Measurements from ENCODE around the gene OR1I1. TPM values are rescaled to one million over a fixed set of nuclear protein-coding genes. Genes with fewer than 3 reads are reported as not detected.

OR1I1 gene
- polyA plus RNA-seq, 4 donors = not detected

DNA sequence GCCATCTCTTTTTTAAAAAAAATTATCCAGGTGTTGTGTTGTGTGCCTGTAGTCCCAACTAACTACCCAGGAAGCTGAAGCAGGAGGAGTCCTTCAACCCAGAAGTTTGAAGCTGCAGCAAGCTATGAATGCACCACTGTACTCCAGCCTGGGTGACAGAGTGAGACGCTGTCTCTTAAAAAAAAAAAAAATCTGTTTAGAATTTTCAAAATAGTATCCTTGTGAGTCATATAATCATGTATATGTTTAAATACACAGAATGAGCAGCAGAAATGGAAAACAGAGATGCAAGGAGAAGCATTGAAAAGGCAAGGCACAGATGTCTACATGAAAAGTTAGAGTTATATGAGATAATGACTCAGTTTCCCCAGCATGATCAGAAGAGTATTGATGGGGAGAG lies 56.4 kb downstream of the OR1I1 start:
- Histone ChIP-seq H3K27me3 (ENCODE audit: control insufficient read depth in 3 of 3, insufficient read depth in 3 of 3, low read length in 3 of 3) (no peaks in the 10 kb centered on the region), H3K4me3 (ENCODE audit: low read depth in 1 of 3, low read length in 3 of 3) (no peak overlapping the region), H3K4me1 (ENCODE audit: control insufficient read depth in 3 of 3, insufficient read depth in 2 of 3, low read depth in 1 of 3, low read length in 2 of 3) (peaks cover 0 to 2% (median 0%) of the 10 kb centered on the region in 3 donors), H3K9me3 (ENCODE audit: control insufficient read depth in 2 of 2, insufficient read depth in 1 of 2, low read depth in 1 of 2, low read length in 1 of 2) (peaks cover 0 to 11% of the 10 kb centered on the region in 2 donors), H3K36me3 (ENCODE audit: control insufficient read depth in 3 of 3, insufficient read depth in 2 of 3, low read depth in 1 of 3, low read length in 3 of 3) (no peaks in the 10 kb centered on the region), H3K27ac (ENCODE audit: low read depth in 1 of 3, low read length in 2 of 3) (no peak overlapping the region)
- WGBS, 3 donors = 52 to 86% (median 84%) methylated on average over 1 of the region's 1 CpG
- FAIRE-seq (no peak), DNase-seq (no peak)

DNA sequence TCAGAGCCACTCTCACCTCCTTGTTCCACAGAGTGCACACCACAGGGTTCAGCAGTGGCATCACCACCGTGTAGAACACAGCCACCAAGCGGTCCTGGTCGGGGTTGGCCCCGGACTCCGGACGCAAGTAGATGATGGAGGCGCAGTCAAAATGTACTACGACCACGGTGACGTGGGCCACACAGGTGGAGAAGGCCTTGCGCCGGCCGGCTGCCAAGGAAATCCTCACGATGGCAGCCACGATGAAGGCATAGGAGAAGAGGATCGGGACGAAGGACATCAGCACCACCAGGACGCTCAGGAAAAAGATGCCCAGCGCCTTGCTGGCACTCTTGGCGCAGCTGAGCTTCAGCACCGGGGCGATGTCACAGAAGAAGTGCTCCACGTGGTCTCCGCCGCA lies 59.1 kb downstream of the OR1I1 start:
- 94 to 96% (median 94%) methylated on average over 25 of the region's 25 CpGs for WGBS, 3 donors
- DNase-seq = no peak
- Histone ChIP-seq H3K4me3 (ENCODE audit: low read depth in 1 of 3, low read length in 3 of 3) (no peak overlapping the region), H3K9me3 (ENCODE audit: control insufficient read depth in 2 of 2, insufficient read depth in 1 of 2, low read depth in 1 of 2, low read length in 1 of 2) (peaks cover 0 to 11% of the 10 kb centered on the region in 2 donors), H3K36me3 (ENCODE audit: control insufficient read depth in 3 of 3, insufficient read depth in 2 of 3, low read depth in 1 of 3, low read length in 3 of 3) (no peaks in the 10 kb centered on the region), H3K27me3 (ENCODE audit: control insufficient read depth in 3 of 3, insufficient read depth in 3 of 3, low read length in 3 of 3) (no peaks in the 10 kb centered on the region), H3K4me1 (ENCODE audit: control insufficient read depth in 3 of 3, insufficient read depth in 2 of 3, low read depth in 1 of 3, low read length in 2 of 3) (no peaks in the 10 kb centered on the region), H3K27ac (ENCODE audit: low read depth in 1 of 3, low read length in 2 of 3) (no peak overlapping the region)
- FAIRE-seq = no peak

DNA sequence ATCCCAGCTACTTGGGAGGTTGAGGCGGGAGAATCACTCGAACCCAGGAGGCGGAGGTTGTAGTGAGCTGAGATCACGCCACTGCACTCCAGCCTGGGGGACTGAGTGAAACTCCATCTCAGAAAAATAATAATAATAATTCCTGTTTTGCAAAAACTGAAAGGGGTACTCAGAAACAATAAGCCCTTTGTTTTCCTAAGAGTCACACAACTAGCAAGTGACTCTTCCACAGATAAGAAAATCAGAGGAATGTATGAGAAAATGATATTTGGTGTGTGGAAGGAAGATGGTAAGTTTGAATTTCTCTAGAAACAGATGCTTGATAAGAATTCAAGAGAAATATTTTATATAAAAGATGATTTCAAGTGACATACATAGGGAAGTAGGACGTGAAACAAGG lies 60.3 kb downstream of the OR1I1 start:
- H3K27me3 ChIP-seq (ENCODE audit: control insufficient read depth in 3 of 3, insufficient read depth in 3 of 3, low read length in 3 of 3) = no peaks in the 10 kb centered on the region
- WGBS, 3 donors = 81 to 84% (median 83%) methylated on average over 5 of the region's 5 CpGs
- no peaks in the 10 kb centered on the region for H3K4me1 ChIP-seq (ENCODE audit: control insufficient read depth in 3 of 3, insufficient read depth in 2 of 3, low read depth in 1 of 3, low read length in 2 of 3)
- no peak overlapping the region for H3K4me3 ChIP-seq (ENCODE audit: low read depth in 1 of 3, low read length in 3 of 3)
- no peak for DNase-seq
- no peaks in the 10 kb centered on the region for H3K36me3 ChIP-seq (ENCODE audit: control insufficient read depth in 3 of 3, insufficient read depth in 2 of 3, low read depth in 1 of 3, low read length in 3 of 3)
- H3K9me3 ChIP-seq (ENCODE audit: control insufficient read depth in 2 of 2, insufficient read depth in 1 of 2, low read depth in 1 of 2, low read length in 1 of 2) = peaks cover 0 to 11% of the 10 kb centered on the region in 2 donors
- FAIRE-seq = no peak
- H3K27ac ChIP-seq (ENCODE audit: low read depth in 1 of 3, low read length in 2 of 3) = no peak overlapping the region

Other genes starting within 250 kb of the OR1I1 start
- gene OR7A5, start 247.0 kb upstream of the OR1I1 start, polyA plus RNA-seq = not detected
- gene OR7C1, start 247.0 kb upstream of the OR1I1 start, polyA plus RNA-seq = under 1 TPM in 1 of 4 donors, not detected in 3; 0.04 TPM
- gene OR7A10, start 233.3 kb upstream of the OR1I1 start, polyA plus RNA-seq = not detected
- gene OR7A17, start 196.1 kb upstream of the OR1I1 start, polyA plus RNA-seq = not detected
- not detected for gene OR7C2, start 140.7 kb upstream of the OR1I1 start, polyA plus RNA-seq
- gene SLC1A6, start 102.3 kb upstream of the OR1I1 start, polyA plus RNA-seq = under 1 TPM in 2 of 4 donors, not detected in 2; 0.06 TPM
- not detected for gene CASP14, start 32.7 kb upstream of the OR1I1 start, polyA plus RNA-seq
- 1 to 10 TPM in 3 of 4 donors, under 1 TPM in 1; 0.45 to 5.4 (median 3.3) TPM for gene SYDE1, start 25.2 kb downstream of the OR1I1 start, polyA plus RNA-seq
- gene NOTCH3, start 118.8 kb downstream of the OR1I1 start, polyA plus RNA-seq = 10 to 100 TPM in 2 of 4 donors, 1 to 10 TPM in 1, under 1 TPM in 1; 0.45 to 15.6 (median 6.6) TPM
- under 1 TPM in 2 of 4 donors, not detected in 2; 0.74 to 0.76 TPM for gene EPHX3, start 150.2 kb downstream of the OR1I1 start, polyA plus RNA-seq